AG20443 (cell line): ENCODE data around the gene CDS2.

ENCODE experiments used
- DNase-seq: peaks from one replicate; pipeline ENCODE4 v3.0.0; 2012; ENCODE audit warnings: low spot score, mixed read lengths

Gene CDS2

GRCh38 chr20:5212907-5213487, 86.2 kb downstream of the CDS2 start:
- DNase-seq, result no peak

DNA sequence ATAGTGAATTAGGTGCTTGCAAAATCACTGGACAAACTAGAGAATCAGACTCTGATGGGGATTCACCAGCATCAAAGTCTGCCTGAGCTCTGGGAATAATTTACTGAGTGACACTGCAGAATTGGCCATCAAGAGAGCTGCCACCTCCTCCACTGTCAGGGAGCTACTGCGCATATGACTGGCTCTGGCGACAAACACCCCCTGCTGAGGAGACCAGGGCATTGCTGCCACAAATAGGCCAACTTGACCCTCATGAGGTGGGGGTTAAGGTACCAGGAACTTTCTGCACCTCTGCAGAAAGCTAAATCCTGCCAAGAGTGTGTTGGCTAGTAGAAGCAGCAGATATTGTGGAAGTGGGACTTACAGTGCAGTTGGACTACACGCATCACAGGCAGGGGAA, 88.0 kb downstream of the CDS2 start:
- no peak for DNase-seq

DNA sequence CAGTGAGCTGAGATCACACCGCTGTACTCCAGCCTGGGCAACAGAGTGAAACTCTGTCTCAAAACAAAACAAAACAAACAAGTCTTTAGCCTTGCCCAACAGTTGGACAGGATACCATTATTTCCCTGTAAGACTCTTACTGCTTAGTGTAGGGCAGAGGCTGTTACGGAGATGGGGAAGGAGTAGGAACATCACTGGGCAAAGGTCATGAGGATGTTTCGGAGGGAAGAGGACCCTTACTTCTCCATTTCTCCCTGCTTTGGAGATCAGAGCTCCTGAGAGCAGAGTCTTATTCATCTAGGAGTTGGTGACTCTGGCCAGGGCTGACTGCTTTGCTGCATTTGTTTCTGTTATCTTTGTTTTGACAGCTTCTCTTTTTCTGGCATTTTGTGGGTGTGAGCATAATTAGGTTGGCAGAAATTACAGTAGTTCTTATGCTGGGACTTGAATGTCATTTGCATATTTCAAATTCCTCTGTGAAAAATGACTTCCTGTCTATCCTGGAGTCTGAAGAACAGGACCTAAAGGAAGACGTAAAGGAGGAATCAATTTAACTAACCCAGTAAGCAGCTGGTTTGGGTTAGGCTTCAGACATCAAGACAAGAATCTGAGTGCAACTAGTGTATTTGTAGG, 89.0 kb downstream of the CDS2 start:
- DNase-seq, result peak; percentile 54

GRCh38 chr20:5216663-5217062, 89.9 kb downstream of the CDS2 start:
- DNase-seq, result no peak

DNA sequence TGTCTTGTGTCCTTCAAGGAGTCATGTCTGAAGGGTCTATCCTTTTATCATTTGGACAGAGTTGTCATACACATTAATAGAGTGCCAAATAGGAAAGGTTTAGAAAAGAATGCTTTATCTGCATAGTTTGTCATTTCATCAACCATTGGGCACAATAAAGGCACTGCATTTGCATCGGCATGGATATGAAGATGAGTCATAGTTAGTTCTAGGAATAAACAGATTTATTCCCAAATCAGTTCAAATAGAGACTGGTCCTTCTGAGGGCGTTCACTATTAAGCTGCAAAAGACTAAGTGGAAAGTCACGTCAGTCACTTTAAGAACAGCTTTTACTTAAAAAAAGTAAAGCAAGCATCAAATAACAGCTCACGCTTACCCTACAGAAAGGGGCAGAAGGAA, 90.8 kb downstream of the CDS2 start:
- no peak for DNase-seq

GRCh38 chr20:5220321-5221060, 93.7 kb downstream of the CDS2 start:
- no peak for DNase-seq

DNA sequence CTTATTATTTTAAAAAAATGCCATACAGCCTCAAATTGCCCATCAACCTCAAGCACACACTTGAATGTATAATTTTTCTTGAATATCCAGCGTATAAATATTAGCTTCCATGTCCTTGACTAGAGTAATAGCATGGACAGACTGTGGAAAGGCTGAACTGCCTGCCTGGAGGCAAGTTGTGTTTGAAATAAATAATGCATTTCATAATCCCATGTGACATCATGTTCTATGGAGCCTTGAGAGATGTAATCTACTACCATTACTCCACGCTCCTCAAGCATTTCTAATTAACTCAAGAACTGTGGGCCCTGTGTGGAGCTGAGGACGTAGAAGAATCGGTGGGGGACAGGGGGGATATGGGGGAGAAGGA, 94.2 kb downstream of the CDS2 start:
- no peak for DNase-seq

- peak; percentile 83 for DNase-seq
These were observed 96.3 kb downstream of the CDS2 start for GRCh38 chr20:5222919-5223634.

- DNase-seq, result no peak
These were observed 103.7 kb downstream of the CDS2 start for GRCh38 chr20:5230544-5230943.

DNA sequence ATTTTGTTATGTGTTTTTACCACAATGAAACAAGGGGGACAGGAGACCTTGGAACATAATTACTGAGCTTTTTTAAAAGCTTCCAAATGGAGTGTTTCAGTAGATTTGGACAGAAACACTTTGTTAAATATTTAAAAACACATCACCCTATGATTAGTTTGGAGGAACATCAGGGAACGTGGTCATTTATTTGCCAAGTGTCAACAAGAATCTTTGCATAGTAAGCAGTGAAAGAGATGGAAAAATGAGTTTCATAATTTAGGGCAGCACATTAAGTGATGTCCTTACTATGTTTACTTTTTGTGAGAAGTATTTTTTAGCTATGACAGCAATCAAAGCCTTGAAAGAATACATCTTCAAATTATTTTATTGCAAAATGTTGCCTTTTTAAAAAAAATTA, 107.3 kb downstream of the CDS2 start:
- DNase-seq, result no peak

GRCh38 chr20:5234978-5235377, 108.2 kb downstream of the CDS2 start:
- no peak for DNase-seq
